OCI-LY1 (cell line): Measurements from ENCODE around the gene PRKCA.
A peak's percentile ranks its signal among the peaks of the same experiment; 100 is the strongest.
"Not testable (repeated sequence)": the region's sequence is repeated elsewhere in the genome, so short reads cannot be mapped to it uniquely, and the experiment has no call there.

Experiments used
- H2AFZ ChIP-seq: fragments of 200-600 bp; sonication (generic), shearing (Covaris generic); 2 replicates; pipeline ENCODE4 v1.6.0; 2014; ENCODE audit warnings: antibody characterized with exemption, mild to moderate bottlenecking, low read length
- H3F3A ChIP-seq: fragments of 200-600 bp; sonication (generic), shearing (Covaris generic); 2 replicates; pipeline ENCODE4 v1.6.0; 2014; ENCODE audit warnings: mild to moderate bottlenecking, antibody characterized with exemption, low read length, moderate library complexity; ENCODE audit not compliant: insufficient read depth
- H3K27ac ChIP-seq: fragments of 200-600 bp; sonication (generic); 2 replicates; pipeline ENCODE4 v1.5.1; 2014; ENCODE audit warnings: low read length, mixed run types, mild to moderate bottlenecking, low read depth; ENCODE audit not compliant: poor library complexity, severe bottlenecking
- H3K27me3 ChIP-seq: fragments of 200-600 bp; sonication (generic); 2 replicates; pipeline ENCODE4 v1.6.0; 2014; ENCODE audit warnings: antibody characterized with exemption, mild to moderate bottlenecking, low read length, moderate library complexity; ENCODE audit not compliant: insufficient read depth
- H3K36me3 ChIP-seq: fragments of 200-600 bp; sonication (generic); 2 replicates; pipeline ENCODE4 v1.6.1; 2014; ENCODE audit warnings: mild to moderate bottlenecking, antibody characterized with exemption, low read length, moderate library complexity, mixed read lengths; ENCODE audit not compliant: insufficient read depth
- H3K4me1 ChIP-seq: fragments of 200-600 bp; sonication (generic); 2 replicates; pipeline ENCODE4 v1.5.1; 2014; ENCODE audit warnings: mild to moderate bottlenecking, low read length, moderate library complexity; ENCODE audit not compliant: insufficient read depth, severe bottlenecking
- H3K4me2 ChIP-seq: fragments of 200-600 bp; sonication (generic), shearing (Covaris generic); 2 replicates; pipeline ENCODE4 v1.6.1; 2014; ENCODE audit warnings: low read length
- H3K4me3 ChIP-seq: fragments of 200-600 bp; sonication (generic); 2 replicates; pipeline ENCODE4 v1.5.1; 2014; ENCODE audit warnings: low read length, low read depth, mild to moderate bottlenecking, mixed read lengths; ENCODE audit not compliant: poor library complexity, severe bottlenecking
- H3K79me2 ChIP-seq: fragments of 200-600 bp; shearing (Covaris generic); 2 replicates; pipeline ENCODE4 v1.6.1; 2016; ENCODE audit warnings: mixed run types, low read length, mixed read lengths; ENCODE audit not compliant: insufficient read depth
- H3K9ac ChIP-seq: fragments of 200-600 bp; sonication (generic), shearing (Covaris generic); 2 replicates; pipeline ENCODE4 v1.6.1; 2014; ENCODE audit warnings: mild to moderate bottlenecking, low read length, mixed read lengths
- H3K9me2 ChIP-seq: fragments of 200-600 bp; sonication (generic), shearing (Covaris generic); 2 replicates; pipeline ENCODE4 v1.6.1; 2014; ENCODE audit warnings: low read depth, mild to moderate bottlenecking, low read length, mixed read lengths
- H3K9me3 ChIP-seq: fragments of 200-600 bp; shearing (Covaris generic); 2 replicates; pipeline ENCODE4 v1.6.1; 2014; ENCODE audit warnings: low read length, mixed read lengths
- H4K20me1 ChIP-seq: fragments of 200-600 bp; sonication (generic), shearing (Covaris generic); 2 replicates; pipeline ENCODE4 v1.6.0; 2016; ENCODE audit warnings: mild to moderate bottlenecking, low read length; ENCODE audit not compliant: insufficient read depth
- CTCF ChIP-seq: fragments of 200-600 bp; sonication (generic), shearing (Covaris generic); IDR thresholded peaks from 2 replicates; pipeline ENCODE4 v1.5.1; 2017; ENCODE audit warnings: mild to moderate bottlenecking, antibody characterized with exemption, low read length, moderate library complexity, mixed read lengths
- EZH2 ChIP-seq: fragments of 200-600 bp; sonication (generic), shearing (Covaris generic); IDR thresholded peaks from 2 replicates; pipeline ENCODE4 v1.8.0; 2017; ENCODE audit warnings: borderline replicate concordance, mixed run types, mild to moderate bottlenecking, antibody characterized with exemption, low read length, moderate library complexity, mixed read lengths

The PRKCA gene

GRCh38 chr17:66487981-66488468 lies 185.6 kb downstream of the PRKCA start:
- Histone ChIP-seq H3K27me3 (no peaks in the 10 kb centered on the region), H3K79me2 (no peaks in the 10 kb centered on the region), H3K4me1 (peaks cover 64% of the 10 kb centered on the region), H3K9me2 (no peaks in the 10 kb centered on the region), H3K36me3 (no peaks in the 10 kb centered on the region), H3F3A (no peaks in the 10 kb centered on the region), H3K4me2 (no peak overlapping the region; the same call in 1 of the 2 replicates), H4K20me1 (no peaks in the 10 kb centered on the region), H3K4me3 (no peak overlapping the region), H2AFZ (no peak overlapping the region), H3K27ac (peak overlapping the region; percentile 7), H3K9me3 (no peaks in the 10 kb centered on the region), H3K9ac (no peak overlapping the region)
- TF ChIP-seq EZH2: no peak
- TF ChIP-seq CTCF: no peak

GRCh38 chr17:66488864-66489263 lies 186.5 kb downstream of the PRKCA start:
- H3K4me2 ChIP-seq: no peak overlapping the region
- no peak overlapping the region for H3K9ac ChIP-seq
- H3K4me3 ChIP-seq: no peak overlapping the region
- H3K9me2 ChIP-seq: no peaks in the 10 kb centered on the region
- H4K20me1 ChIP-seq: no peaks in the 10 kb centered on the region
- no peak overlapping the region for H2AFZ ChIP-seq
- no peaks in the 10 kb centered on the region for H3F3A ChIP-seq
- H3K79me2 ChIP-seq: no peaks in the 10 kb centered on the region
- no peaks in the 10 kb centered on the region for H3K36me3 ChIP-seq
- H3K27ac ChIP-seq: no peak overlapping the region
- no peaks in the 10 kb centered on the region for H3K27me3 ChIP-seq
- TF ChIP-seq CTCF: no peak
- no peak for TF ChIP-seq EZH2
- H3K4me1 ChIP-seq: peaks cover 68% of the 10 kb centered on the region
- no peaks in the 10 kb centered on the region for H3K9me3 ChIP-seq

- H3K36me3 ChIP-seq, H3K9me3 ChIP-seq, H3K9me2 ChIP-seq, H3K4me3 ChIP-seq, H2AFZ ChIP-seq, H3F3A ChIP-seq, H3K27ac ChIP-seq, H4K20me1 ChIP-seq, H3K4me2 ChIP-seq, H3K9ac ChIP-seq, H3K79me2 ChIP-seq, H3K27me3 ChIP-seq: not testable (repeated sequence)
- peaks cover 68% of the 10 kb centered on the region for H3K4me1 ChIP-seq
These were observed 187.2 kb downstream of the PRKCA start for GRCh38 chr17:66489576-66489975.

GRCh38 chr17:66491213-66491612 lies 188.8 kb downstream of the PRKCA start:
- Histone ChIP-seq H3K4me1 (peaks cover 58% of the 10 kb centered on the region), H3K9me2 (no peaks in the 10 kb centered on the region), H3K9ac (no peak overlapping the region), H3K27me3 (no peaks in the 10 kb centered on the region), H3K9me3 (no peaks in the 10 kb centered on the region), H3K79me2 (no peaks in the 10 kb centered on the region), H3K4me2 (peak overlapping the region; percentile 3; the same call in 1 of the 2 replicates), H3K27ac (peak overlapping the region; percentile 24), H3K36me3 (no peaks in the 10 kb centered on the region), H4K20me1 (no peaks in the 10 kb centered on the region), H3K4me3 (no peak overlapping the region), H3F3A (no peaks in the 10 kb centered on the region), H2AFZ (no peak overlapping the region)
- TF ChIP-seq CTCF (no peak), EZH2 (no peak)
